HG02981 (cell line): ENCODE data around the gene GATA5.

Experiments used
- ATAC-seq: cut with Tn5 transposase; IDR thresholded peaks from one replicate; pipeline ENCODE4 v1.9.1; 2021; ENCODE audit warnings: mild to moderate bottlenecking, moderate library complexity; ENCODE audit not compliant: unreplicated experiment

GATA5 gene

DNA sequence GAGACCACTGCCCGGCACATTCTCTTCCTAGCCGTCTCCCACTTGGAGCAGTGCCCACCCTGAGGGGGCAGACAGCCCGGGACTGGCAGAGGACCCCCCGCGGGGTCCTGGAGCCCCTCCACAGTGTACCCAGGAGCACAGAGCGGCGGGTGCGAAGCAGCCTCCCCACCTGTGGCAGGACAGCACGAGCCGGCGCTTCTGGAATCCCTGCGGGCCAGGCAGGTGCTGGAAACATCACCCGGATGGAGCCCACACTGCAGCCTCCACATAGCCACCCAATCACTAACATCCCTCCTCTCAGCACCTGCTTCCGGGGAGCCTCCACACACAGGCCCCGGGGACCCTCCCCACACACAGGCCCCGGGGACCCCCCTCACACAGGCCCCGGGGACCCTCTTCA, 18.7 kb downstream of the GATA5 start:
- ATAC-seq = no peak

DNA sequence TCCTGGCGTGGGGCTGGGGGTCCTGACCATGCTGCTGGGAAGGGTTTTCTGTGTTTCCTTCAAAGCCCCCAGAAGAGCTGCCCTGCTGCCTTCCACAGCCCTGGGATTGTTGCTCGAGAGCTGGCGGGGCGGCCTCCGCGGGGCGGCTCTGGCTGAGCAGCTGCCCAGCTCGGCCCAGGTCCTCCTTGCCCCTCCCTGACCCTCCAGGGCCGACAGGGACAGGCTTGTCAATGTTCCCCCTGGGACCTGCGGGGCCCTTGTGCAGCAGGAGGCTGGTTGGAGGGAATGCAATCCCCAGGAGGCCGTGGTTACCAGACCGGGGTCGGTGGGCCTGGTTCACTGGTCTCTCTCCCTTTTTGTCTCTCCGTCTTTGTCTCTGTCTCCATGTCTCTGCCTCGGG, 19.9 kb downstream of the GATA5 start:
- ATAC-seq = no peak

DNA sequence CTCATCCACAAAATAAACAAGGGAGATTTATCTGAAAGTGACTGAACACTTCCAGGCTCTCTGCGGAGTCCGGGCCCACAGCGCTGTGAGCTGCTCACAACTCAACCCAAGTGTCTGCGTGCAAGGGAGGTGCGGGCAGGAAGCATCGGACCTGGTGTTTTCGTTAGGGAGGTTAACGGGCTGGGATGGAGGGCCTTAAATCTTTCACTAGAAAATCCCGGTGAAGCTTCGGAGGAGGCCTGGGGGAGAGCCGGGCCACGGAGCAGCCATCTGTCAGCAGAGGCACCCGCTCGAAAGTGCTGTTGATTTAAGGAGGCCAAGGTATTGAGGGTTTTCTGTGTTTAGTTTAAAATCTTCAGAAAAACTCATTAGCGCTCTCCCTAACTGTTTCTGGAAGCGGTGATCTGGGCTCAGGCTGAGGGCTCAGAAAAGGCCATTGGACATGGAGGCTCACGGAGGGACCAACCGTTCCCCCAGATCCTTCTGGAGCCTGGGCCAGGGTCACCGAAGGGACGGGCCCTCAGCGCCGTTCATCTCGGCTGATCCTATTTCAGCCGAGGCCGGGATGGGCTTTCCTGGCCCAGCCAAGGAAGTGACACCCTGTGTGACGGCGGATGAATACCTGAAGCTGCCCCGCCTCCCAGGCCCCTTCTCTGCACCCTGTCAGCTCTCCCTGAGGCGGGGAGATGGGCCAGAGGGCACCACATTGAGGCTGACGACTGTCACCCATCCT, 20.7 kb downstream of the GATA5 start:
- no peak for ATAC-seq

DNA sequence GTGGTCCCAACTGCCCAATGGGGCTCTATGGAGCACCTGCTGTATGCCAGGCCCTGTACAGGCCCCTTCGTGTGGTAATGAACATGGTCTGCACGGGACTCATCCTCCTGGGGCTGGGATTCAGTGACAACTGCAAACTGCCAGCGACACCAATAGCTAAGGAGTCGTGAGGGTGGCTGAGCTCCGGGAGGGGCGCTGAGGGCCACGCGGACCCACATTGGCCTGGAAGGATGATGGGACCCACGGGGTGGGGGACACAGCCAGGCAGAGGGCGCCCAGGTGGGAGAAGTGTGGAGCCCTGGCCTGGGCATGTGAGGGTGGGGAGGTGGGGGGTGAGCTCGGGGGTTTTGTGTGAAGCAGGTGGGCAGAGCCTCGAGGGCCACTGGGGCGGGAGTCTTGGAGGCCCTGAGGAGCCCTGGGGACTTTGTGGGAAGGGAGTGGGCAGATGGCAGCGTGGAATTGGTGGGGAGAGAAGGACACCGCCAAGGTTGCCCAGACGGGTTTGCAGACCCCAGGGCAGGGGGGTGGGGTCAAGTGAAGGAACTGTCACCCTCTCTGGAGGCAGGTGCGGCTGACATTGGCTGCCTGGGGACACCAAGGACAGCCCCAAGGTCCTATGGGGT, 22.5 kb downstream of the GATA5 start:
- no peak for ATAC-seq

DNA sequence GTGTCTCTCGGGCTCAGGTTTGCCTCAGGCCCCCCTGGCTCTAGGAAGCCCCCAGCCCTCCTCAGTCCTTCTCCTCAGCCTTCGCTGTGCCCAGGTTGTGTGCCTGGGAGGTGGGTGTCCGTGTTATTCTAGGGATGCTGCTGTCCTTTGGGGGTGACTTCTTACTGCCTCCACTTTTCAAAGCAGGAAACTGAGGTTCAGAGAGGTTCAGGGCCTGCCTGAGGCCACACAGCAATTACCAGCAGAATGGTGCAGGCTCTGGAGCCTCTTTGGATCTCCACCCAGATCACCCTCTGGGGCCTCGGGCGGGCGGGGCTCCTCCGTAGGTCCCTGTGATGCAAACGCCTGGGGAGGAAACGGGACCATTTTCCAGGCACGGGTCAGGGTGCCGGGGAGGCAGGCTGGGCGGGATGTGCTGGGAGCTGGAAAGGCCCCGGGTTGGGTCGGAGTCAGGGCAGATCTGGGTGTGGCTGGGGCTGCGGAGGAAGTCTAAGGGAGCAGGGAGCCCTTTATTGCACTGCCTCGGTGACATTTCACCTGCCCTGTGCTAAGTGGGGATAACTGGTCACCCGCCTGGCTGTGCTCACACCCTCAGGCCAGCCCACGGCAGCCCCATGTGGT, 23.2 kb downstream of the GATA5 start:
- ATAC-seq = no peak

DNA sequence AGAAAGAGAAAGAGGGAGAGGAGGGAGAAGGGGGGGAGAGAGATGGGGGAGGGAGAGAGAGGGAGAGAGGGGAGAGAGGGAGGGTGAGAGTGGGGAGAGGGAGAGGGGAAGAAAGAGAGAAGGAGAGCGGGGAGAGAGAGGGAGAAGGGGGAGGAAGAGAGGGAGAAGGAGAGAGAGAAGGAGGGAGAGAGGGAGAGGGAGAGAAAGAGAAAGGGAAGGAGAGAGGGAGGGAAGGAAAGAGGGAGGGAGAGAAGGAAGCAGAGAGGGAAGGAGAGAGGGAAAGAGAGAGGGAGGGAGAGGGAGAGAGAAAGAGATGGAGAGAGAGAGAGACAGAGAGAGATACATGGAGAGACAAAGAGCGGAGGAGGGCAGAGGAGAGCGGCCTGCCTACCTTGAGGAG, 23.8 kb downstream of the GATA5 start:
- ATAC-seq = no peak

DNA sequence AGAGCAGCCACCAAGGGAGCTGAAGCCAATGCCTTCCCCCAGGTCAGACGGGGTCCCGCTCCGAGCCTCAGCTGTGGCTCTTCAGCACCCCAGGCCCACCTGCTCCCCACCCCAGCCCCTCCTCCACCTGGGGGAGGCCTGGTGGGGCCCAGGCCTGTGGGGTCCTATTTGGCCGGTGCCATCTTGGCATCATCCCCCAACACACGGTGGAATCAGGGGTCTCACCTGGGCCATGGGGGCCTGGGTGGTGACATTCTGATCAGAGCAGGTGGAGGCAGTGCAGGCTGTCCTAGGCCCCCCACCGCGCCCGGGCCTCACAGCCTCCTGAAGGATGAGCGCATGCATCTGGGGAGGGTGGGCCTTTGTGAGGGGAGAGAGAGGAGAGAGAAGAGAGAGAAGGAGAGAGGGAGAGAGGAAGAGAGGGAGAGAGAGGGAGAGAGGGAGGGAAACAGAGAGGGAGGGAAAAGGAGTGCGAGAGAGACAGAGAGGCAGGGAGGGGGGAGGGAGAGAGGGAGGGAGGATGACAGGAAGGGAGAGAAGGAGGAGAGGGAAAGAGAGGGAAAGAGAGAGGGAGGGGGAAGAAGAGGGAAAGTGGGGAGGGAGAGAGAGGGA, 24.5 kb downstream of the GATA5 start:
- ATAC-seq = no peak

DNA sequence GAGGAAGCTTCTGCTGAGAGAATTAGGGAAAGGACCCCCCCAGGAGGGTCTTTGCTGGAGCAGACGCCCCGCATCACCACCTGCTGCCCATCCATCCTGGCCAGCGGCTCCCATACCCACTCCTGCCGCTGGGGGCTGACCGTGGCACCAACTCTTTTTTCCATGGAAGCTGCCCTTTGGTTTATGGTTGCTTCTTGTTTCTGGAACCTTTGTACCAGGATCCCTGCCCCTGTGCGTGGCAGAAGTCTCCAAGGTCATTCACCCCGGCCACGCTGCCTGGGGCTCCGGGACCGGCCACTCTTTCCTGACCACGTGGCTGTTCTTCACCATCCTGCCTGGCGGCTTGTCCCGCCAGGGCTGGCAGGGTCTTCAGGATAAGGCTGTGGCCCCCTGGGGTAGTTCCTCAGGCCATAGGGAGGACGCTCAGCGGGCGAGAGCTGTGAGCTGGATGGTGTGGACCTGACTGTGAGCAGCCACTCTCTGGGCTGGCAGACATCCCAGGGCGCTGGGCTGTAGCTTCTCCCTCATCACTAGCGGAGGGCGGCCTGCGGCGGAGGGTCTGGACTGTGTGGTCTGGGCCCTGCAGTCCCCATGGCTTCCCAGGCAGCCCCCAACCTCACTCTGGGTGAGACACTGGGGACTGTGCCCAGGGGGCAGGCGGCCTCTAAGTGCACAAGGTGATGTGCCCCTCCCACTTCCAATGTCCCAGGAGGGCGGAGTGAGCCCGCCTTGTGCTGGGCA, 25.7 kb downstream of the GATA5 start:
- no peak for ATAC-seq

DNA sequence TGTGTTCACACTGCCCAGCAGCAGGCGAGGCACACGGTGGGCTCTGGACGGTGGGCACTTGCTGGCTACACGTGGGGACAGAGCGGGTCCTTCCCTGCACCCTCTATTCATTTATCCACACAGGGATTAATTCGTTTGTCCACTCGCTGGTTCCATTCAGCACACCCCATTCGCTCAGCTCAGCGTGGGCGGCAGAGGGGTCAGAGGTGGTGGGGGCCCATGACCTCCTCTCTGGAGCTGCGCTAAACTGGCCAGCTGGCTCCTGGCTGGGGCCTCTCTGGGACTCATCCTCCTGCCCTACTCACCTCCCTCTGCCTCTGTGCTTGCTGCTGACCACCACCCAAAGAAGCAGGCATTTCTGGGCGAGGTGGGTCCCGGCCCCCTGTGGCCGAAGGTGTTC, 27.0 kb downstream of the GATA5 start:
- ATAC-seq = no peak

DNA sequence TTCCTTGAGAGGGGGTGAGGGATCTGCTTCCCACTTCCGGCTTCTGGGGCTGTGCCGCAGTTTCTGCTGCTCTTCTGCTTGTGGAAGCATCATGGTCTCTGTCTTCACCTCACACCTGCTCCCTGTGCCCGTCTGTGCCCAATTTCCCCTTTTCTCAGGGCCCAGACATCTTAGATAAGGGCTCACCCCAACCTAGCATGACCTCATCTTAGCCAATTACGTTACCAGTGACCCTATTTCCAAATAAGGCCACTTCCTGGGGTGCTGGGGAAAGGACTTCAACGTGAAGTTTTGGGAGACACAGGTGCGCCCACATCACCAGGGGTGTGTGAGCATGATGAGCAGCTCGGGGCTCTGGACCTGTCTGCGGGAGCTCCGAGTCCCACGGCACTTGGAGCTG, 27.8 kb downstream of the GATA5 start:
- no peak for ATAC-seq

DNA sequence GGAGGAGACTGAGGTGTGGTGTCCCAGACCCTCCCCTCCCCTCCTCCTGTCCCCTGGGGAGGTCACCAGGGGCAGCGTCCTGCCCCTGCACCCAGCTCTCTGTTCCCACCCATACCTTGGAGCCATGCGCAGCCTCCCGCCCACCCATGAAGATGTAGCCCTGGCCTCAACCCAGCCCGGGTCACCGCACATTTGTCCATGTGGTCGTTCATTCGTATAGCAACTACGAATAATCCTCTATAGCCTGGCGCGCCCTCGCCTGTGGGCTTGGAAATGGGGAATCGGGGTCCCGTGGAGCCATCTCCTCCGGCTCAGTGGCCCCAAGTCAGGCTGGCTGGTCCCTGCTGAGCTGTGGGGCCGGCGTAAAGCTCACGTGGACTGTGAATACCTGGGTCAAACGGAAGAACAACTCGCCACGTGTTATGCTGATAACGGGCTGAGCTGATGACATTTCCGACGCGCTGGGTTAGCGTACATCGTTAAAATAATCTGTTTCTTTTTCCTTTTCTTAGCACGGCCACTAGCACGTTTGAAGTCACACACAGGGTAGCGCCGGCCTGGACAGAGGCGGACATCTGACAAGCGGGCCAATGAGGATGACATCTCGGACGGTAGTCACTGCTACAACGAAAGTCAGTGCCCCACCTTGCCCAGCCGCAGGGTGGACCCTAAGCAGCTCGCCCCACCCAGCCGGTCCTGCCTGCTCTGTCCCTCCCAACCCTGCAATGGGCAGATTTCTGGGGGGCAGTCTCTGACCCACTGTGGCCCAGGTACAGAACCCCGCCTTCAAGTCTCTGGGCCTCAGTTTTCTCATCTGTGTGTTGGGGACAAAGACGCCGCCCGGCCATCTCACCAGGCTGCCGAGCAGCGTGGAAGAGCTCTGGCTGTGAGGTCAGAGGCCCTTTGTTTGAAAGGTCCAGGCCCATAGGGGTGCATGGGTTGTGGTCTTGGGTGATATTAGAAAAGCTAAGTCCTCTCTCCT, 28.6 kb downstream of the GATA5 start:
- ATAC-seq = no peak

DNA sequence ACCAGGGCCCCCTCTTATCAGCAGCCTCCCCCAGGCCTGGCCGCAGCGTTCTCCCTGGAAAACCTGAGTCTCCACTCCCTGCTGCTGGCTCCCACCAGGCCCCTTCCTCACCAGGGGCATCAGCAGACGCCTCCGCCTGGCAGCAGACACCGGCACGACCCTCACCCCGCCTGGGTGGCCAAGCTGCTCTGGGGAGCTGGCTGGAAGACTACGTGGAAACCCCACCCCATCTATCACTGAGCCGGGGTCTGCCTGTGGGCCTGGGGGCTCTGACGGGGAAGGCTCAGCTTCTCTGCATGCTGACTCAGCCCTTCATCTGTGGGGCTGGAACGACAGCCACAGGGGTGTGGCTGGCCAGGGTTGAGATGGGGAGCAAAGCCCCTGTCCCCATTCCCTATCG, 29.3 kb downstream of the GATA5 start:
- ATAC-seq = no peak

DNA sequence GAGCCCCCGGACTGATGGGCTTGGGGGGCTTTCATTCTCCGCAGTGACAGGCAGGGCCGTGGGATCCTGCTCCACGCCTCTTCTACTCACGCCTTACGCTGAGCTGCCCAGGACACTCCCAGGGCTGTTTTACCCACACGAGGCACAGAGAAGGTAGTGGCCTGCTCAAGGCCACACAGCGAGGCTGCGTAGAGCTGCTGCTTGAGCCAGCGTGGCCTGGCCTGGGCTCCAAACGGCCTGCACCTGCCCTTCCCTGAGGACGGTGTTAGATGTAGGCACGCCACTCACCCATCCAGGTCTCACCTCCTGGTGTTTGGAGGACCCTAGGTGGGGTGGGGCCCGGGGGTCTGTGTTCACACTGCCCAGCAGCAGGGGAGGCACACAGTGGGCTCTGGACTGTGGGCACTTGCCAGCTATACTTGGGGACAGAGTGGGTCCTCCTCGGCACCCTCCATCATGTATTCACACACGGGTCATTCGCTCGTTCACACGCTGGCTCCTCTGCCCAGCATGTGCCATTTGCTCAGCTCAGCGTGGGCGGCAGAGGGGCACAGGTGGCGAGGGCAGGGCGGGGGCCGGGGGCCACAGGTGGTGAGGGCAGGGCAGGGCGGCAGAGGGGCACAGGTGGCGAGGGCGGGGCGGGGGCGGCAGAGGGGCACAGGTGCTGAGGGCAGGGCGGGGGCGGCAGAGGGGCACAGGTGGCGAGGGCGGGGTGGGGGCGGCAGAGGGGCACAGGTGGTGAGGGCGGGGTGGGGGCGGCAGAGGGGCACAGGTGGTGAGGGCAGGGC, 30.0 kb downstream of the GATA5 start:
- no peak for ATAC-seq

DNA sequence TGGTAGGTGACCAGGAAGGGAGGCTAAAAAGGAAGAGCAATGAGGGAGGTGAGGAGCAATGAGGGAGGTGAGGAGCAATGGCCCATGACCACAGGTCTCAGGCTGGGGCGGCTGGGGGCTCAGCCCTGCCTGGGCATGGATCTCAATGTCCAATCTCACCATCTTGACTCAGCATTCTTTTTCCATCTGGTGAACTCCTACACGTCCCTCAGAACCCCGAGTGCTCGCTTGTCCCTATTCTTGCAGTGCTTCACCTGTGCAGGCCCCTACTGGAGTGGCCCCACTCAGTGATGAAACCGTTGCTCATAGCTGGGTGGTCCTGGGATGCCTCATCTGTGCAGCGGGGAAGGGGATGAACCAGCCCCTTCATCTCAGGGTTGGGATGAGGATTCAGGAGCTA, 31.5 kb downstream of the GATA5 start:
- no peak for ATAC-seq

DNA sequence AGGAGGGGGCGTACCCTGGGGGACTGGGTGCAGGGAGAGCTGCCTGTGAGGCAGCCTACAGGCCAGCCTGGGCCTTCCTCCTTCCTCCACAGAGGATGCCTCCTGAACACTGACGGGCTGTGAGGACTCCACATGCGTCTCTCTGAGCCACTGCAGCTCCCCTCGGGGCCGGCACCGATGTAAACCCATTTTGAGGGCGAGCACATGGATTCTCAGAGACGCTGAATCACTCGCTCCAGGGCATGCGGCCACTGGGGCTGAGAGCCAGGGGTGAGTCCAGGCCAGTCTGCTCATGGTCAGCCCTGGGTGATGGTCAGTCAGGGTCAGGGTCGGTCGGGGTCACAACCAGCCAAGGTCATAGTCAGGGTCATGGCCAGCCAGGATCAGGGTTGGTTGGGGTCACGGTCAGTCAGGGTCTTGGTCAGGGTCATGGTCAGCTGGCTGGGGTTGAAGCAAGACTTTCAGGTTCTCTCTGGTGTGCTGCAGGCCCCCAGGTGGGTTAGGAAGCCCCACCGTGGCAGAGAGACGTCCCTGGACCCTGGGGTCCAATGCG, 33.7 kb downstream of the GATA5 start:
- ATAC-seq = no peak

DNA sequence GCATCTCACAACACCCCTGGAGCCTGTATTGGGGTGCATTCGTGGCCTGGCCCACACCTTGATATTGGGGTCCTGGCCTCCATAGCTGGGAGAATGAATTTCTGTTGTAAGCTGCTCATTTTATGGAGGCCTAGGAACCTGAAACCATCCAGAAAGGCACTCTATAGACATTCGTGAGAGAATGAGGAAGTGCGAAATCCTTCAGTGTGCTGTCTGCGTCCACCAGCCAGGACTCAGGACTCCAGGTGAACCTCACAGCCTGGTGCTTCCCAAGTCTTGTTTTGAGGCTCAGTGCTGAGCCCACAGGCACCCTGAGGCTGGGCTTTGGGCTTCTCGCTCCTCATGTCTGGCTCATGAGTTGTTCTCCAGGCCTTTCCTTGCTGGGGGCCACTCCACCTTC, 36.6 kb downstream of the GATA5 start:
- ATAC-seq = no peak

DNA sequence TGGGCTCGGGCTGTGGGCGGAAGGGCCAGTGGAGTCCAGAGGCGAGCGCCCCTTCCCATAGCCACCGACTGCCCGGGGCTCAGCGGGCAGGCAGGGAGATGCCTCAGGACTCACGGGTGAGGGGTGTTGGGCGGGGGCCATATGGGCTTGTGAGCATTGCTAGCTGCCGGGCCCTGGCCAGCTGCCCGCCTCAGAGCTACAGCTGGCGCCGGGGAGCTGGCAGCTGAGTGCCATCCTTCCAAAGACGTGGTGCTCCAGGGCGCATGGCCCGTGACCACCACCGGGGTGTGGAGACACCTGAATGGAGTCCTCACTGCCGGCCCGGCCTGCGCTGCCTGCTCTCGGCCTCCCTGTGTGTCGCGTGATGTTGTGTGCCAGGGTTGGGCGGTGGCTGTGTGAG, 37.9 kb downstream of the GATA5 start:
- no peak for ATAC-seq

DNA sequence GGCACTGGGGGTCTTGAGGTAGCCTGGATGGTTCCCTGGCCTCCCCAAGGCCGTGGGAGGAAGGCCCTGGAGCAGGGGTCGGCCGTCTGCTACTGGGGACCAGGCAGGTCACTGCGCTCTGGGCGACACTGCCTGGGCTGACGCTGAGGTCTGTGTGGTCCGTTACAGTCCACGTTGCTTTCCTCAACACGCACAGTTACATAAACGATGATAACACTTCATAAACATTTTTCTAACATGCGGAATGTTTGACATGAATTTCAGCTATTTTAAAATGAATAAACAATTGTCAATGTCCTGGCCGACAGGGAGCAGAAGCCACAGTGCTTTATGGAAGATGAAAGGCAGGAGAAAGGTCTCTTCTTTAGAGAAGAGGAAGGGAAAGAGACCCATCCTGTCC, 38.3 kb downstream of the GATA5 start:
- ATAC-seq = no peak

DNA sequence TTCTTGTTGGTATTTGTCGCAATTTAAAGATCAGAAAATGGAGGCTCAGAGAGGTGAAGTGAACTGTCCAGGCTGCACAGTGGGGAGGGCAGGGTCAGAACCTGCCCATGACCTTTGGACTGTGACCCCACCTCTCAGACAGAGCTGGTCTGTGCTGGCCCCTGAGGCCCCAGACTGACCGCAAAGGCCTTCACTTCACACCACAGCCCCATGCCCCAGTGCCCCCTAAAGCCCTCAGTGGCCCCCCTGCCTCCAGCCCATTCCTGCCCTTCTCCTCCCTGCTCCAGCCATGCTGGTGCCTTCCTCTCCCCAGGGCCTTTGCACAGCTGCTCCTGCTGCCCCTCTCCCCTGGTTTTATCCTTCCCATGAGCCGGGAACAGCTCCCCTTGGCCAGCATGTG, 39.1 kb downstream of the GATA5 start:
- no peak for ATAC-seq
